PFSK-1 (cell line): ENCODE measurements around the gene TTLL11.

ENCODE experiments used
- POLR2AphosphoS5 ChIP-seq: IDR thresholded peaks from 2 replicates; pipeline ENCODE4 v1.6.1; 2012; ENCODE audit warnings: low read depth, mild to moderate bottlenecking, control low read depth, low read length, moderate library complexity
- TAF1 ChIP-seq: IDR thresholded peaks from 2 replicates; pipeline ENCODE4 v1.6.1; 2012; ENCODE audit warnings: low read length, control low read depth, borderline replicate concordance; ENCODE audit not compliant: insufficient read depth
- TF ChIP-seq, protein P1 (sequence below), 2 experiments: IDR thresholded peaks; 2 replicates each; pipeline versions ENCODE4 v1.6.1 to v1.8.0; 2011 to 2012; ENCODE audit warnings: low read depth in 2 of 2, low read length in 2 of 2, control low read depth in 1 of 2, inconsistent platforms in 1 of 2, mild to moderate bottlenecking in 1 of 2, moderate library complexity in 1 of 2; ENCODE audit not compliant: insufficient read depth in 1 of 2

DNA sequence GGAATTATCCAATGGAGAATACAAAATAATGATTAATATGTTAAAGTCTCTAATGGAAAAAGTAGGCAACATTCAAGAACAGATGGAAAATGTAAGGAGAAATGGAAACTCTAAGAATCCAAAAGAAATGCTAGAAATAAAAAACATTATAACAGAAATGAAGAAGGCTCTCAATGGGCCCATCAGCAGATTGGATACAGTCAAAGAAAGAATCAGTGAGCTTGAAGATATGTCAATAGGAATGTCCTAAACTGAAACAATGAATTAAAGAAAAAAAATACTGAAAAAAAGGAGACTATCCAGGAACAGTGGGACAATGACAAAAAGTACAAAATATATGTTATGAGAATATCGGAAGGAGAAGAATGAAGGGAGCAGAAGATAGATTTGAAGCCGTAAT, 248.5 kb downstream of the TTLL11 start:
- TF ChIP-seq, protein P1, sequence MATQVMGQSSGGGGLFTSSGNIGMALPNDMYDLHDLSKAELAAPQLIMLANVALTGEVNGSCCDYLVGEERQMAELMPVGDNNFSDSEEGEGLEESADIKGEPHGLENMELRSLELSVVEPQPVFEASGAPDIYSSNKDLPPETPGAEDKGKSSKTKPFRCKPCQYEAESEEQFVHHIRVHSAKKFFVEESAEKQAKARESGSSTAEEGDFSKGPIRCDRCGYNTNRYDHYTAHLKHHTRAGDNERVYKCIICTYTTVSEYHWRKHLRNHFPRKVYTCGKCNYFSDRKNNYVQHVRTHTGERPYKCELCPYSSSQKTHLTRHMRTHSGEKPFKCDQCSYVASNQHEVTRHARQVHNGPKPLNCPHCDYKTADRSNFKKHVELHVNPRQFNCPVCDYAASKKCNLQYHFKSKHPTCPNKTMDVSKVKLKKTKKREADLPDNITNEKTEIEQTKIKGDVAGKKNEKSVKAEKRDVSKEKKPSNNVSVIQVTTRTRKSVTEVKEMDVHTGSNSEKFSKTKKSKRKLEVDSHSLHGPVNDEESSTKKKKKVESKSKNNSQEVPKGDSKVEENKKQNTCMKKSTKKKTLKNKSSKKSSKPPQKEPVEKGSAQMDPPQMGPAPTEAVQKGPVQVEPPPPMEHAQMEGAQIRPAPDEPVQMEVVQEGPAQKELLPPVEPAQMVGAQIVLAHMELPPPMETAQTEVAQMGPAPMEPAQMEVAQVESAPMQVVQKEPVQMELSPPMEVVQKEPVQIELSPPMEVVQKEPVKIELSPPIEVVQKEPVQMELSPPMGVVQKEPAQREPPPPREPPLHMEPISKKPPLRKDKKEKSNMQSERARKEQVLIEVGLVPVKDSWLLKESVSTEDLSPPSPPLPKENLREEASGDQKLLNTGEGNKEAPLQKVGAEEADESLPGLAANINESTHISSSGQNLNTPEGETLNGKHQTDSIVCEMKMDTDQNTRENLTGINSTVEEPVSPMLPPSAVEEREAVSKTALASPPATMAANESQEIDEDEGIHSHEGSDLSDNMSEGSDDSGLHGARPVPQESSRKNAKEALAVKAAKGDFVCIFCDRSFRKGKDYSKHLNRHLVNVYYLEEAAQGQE (IDR thresholded peaks at IDR 0.05; ENCODE audit: insufficient read depth in 1 of 2, low read depth in 2 of 2, low read length in 2 of 2), result no peak
- TF ChIP-seq TAF1, result no peak
- TF ChIP-seq POLR2AphosphoS5, result no peak
